DOHH2 (cell line): ENCODE measurements around the gene VTN.
A peak's percentile ranks its signal among the peaks of the same experiment; 100 is the strongest.

Experiments
- EZH2phosphoT487 ChIP-seq: fragments of 200-600 bp; sonication (generic); IDR thresholded peaks from 2 replicates; pipeline ENCODE4 v1.6.1; 2017; ENCODE audit warnings: borderline replicate concordance, mild to moderate bottlenecking, antibody characterized with exemption, low read length, moderate library complexity, mixed read lengths
- TF ChIP-seq, protein P1 (sequence below): fragments of 200-600 bp; sonication (generic); IDR thresholded peaks from one replicate; pipeline ENCODE4 v1.5.1; 2014; ENCODE audit warnings: antibody characterized with exemption, mild to moderate bottlenecking, low read depth, low read length; ENCODE audit not compliant: poor library complexity, severe bottlenecking

- TF ChIP-seq EZH2phosphoT487: no peak
- TF ChIP-seq, protein P1, sequence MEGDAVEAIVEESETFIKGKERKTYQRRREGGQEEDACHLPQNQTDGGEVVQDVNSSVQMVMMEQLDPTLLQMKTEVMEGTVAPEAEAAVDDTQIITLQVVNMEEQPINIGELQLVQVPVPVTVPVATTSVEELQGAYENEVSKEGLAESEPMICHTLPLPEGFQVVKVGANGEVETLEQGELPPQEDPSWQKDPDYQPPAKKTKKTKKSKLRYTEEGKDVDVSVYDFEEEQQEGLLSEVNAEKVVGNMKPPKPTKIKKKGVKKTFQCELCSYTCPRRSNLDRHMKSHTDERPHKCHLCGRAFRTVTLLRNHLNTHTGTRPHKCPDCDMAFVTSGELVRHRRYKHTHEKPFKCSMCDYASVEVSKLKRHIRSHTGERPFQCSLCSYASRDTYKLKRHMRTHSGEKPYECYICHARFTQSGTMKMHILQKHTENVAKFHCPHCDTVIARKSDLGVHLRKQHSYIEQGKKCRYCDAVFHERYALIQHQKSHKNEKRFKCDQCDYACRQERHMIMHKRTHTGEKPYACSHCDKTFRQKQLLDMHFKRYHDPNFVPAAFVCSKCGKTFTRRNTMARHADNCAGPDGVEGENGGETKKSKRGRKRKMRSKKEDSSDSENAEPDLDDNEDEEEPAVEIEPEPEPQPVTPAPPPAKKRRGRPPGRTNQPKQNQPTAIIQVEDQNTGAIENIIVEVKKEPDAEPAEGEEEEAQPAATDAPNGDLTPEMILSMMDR: peak; percentile 10
Measured at GRCh38 chr17:28327709-28328108, 42.4 kb downstream of the VTN start.
